Bronchial epithelial cell (primary cell): Measurements from ENCODE around the gene RHOC. TPM values are rescaled to one million over a fixed set of nuclear protein-coding genes. Genes with fewer than 3 reads are reported as not detected.

ENCODE experiments used
- DNase-seq: peaks from one replicate; pipeline ENCODE4 v3.0.0-alpha.2; 2010; ENCODE audit warnings: low read depth
- FAIRE-seq: peaks from 2 replicates; lab custom pipeline; 2011; peaks lifted over from hg19 to GRCh38; lab: Jason Lieb, UNC
- H3K27me3 ChIP-seq: 2 replicates; pipeline ENCODE4 v1.5.1; 2011; ENCODE audit warnings: low read length; ENCODE audit not compliant: control insufficient read depth, insufficient read depth
- H3K36me3 ChIP-seq: 2 replicates; pipeline ENCODE4 v1.5.1; 2011; ENCODE audit warnings: low read length; ENCODE audit not compliant: control insufficient read depth, insufficient read depth
- H3K4me3 ChIP-seq: 2 replicates; pipeline ENCODE4 v1.5.1; 2011; ENCODE audit warnings: mild to moderate bottlenecking, low read depth, low read length, control low read depth
- total RNA-seq: library from RNA; depleted of rRNA; stranded (reverse); fragments of >200 nt; gene quantifications from 2 replicates; pipeline ENCODE4 v1.2.1, GENCODE V29; 2014
- TF ChIP-seq, protein P1 (sequence below): IDR thresholded peaks from 2 replicates; pipeline ENCODE4 v1.5.1; 2011; ENCODE audit warnings: mild to moderate bottlenecking, moderate library complexity, low read length, control low read depth, inconsistent platforms; ENCODE audit not compliant: insufficient read depth, severe bottlenecking

The RHOC gene
- total RNA-seq, 1 donor from 2014 or later, result 469 TPM

DNA sequence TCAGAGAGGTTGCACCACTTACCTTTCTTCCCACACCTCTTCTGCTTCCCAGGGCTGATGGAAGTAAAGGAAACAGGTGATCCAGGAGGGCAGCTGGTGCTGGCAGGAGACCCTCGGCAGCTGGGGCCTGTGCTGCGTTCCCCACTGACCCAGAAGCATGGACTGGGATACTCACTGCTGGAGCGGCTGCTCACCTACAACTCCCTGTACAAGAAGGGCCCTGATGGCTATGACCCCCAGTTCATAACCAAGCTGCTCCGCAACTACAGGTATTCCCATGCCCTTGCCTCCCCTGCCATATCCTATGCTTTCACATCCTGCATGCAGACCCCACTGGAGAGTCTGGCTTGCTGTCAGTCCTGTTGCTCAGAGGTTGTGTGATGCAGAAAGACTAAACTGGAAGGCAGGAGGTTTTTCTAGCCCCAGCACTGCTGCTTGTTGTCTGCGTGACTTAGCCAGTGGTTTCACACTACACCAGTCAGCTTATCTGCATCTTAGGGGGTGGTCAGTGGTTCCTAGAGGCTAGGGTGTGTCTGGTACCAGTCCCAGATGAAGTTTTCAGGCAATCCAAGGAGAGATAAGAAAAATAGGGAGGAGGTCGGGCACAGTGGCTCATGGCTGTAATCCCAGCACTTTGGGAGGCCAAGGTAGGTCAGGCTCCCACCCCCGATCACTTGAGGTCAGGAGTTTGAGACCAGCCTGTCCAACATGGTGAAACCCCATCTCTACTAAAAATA, 10.2 kb downstream of the RHOC start:
- DNase-seq (no peak), FAIRE-seq (no peak)
- no peaks in the 10 kb centered on the region for H3K27me3 ChIP-seq
- H3K4me3 ChIP-seq, result no peak overlapping the region
- TF ChIP-seq, protein P1, sequence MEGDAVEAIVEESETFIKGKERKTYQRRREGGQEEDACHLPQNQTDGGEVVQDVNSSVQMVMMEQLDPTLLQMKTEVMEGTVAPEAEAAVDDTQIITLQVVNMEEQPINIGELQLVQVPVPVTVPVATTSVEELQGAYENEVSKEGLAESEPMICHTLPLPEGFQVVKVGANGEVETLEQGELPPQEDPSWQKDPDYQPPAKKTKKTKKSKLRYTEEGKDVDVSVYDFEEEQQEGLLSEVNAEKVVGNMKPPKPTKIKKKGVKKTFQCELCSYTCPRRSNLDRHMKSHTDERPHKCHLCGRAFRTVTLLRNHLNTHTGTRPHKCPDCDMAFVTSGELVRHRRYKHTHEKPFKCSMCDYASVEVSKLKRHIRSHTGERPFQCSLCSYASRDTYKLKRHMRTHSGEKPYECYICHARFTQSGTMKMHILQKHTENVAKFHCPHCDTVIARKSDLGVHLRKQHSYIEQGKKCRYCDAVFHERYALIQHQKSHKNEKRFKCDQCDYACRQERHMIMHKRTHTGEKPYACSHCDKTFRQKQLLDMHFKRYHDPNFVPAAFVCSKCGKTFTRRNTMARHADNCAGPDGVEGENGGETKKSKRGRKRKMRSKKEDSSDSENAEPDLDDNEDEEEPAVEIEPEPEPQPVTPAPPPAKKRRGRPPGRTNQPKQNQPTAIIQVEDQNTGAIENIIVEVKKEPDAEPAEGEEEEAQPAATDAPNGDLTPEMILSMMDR, result no peak
- peaks cover 45% of the 10 kb centered on the region for H3K36me3 ChIP-seq

DNA sequence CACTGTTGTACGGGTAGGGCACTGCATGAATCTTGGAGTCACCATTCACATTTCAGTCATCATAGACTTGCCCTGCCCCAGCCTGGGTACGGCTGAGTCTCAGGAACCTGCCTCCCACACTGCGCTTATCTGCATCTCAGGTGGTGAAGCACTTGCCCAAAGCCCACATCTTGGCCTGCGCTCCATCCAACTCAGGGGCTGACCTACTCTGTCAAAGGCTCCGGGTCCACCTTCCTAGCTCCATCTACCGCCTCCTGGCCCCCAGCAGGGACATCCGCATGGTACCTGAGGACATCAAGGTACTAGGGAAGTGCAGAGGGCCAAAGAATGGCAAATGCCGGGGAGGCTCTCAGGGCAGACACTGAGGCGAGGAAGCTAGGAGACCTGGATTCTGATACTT, 11.7 kb downstream of the RHOC start:
- Histone ChIP-seq H3K36me3 (peaks cover 36% of the 10 kb centered on the region), H3K27me3 (no peaks in the 10 kb centered on the region), H3K4me3 (no peak overlapping the region)
- no peak for DNase-seq
- TF ChIP-seq, protein P1, result no peak
- FAIRE-seq, result no peak

DNA sequence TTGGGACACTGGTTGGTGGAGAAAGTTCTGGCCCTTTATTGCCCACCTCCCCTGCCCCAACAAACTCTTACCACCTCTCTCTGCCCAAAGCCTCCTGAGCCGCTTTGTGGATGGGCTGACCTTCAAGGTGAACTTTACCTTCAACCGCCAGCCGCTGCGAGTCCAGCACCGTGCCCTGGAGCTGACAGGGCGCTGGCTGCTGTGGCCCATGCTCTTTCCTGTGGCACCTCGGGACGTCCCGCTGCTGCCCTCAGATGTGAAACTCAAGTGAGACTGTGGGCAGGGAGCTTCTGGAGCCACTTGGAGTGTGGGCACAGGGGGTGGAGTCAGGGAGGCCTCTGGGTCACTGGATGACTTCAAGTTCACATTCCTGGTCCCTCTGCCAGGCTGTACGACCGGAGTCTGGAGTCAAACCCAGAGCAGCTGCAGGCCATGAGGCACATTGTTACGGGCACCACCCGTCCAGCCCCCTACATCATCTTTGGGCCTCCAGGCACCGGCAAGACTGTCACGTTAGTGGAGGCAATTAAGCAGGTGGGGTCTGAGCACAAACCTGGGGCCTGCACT, 12.5 kb downstream of the RHOC start:
- DNase-seq (no peak), FAIRE-seq (no peak)
- no peak overlapping the region for H3K4me3 ChIP-seq
- H3K27me3 ChIP-seq, result no peaks in the 10 kb centered on the region
- TF ChIP-seq, protein P1, result no peak
- H3K36me3 ChIP-seq, result peaks cover 40% of the 10 kb centered on the region

DNA sequence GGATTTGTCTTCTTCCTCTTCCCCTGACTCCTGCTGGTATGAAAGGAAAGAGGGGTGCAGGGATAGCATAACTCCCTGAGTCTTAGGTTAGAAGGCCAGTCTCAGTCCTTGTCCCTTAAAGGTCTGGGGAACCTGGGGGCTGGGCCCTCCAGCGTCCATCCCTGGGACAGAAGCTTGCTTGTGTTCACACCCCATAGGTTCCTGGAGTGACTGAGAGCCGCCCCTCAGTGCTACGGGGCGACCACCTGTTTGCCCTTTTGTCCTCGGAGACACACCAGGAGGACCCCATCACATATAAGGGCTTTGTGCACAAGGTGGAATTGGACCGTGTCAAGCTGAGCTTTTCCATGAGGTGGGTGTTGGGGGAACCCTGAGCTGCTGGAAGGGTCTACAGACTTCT, 13.1 kb downstream of the RHOC start:
- H3K36me3 ChIP-seq, result peaks cover 43% of the 10 kb centered on the region
- no peak for FAIRE-seq
- TF ChIP-seq, protein P1, result no peak
- no peaks in the 10 kb centered on the region for H3K27me3 ChIP-seq
- no peak overlapping the region for H3K4me3 ChIP-seq
- DNase-seq, result no peak

DNA sequence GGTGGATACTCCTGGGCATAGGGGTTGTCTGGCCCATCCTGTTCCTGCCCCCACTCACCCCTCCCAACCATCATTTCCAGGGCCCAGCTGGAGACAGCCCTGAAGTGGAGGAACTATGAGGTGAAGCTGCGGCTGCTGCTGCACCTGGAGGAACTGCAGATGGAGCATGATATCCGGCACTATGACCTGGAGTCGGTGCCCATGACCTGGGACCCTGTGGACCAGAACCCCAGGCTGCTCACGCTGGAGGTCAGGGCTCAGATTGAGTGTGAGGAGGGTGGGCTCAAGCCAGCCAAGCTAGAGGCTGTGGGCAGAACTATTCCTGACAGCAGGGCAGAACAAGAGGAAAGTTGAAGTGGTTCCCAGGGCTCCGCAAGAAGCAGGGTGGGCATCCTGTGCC, 14.2 kb downstream of the RHOC start:
- H3K36me3 ChIP-seq, result peaks cover 37% of the 10 kb centered on the region
- no peaks in the 10 kb centered on the region for H3K27me3 ChIP-seq
- TF ChIP-seq, protein P1, result no peak
- no peak for FAIRE-seq
- no peak overlapping the region for H3K4me3 ChIP-seq
- DNase-seq, result no peak

DNA sequence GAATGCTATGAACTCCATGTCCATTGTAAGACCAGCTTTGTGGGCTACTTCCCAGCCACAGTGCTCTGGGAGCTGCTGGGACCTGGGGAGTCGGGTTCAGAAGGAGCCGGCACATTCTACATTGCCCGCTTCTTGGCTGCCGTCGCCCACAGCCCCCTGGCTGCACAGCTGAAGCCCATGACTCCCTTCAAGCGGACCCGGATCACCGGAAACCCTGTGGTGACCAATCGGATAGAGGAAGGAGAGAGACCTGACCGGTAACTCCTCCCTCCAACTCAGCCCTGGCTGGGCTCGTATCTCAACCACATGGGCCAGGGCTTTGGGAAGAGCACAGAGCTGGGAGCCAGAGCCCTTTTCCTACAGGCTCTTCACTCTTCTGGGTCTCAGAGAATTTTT, 17.1 kb downstream of the RHOC start:
- Histone ChIP-seq H3K27me3 (no peaks in the 10 kb centered on the region), H3K36me3 (peaks cover 29% of the 10 kb centered on the region), H3K4me3 (no peak overlapping the region)
- TF ChIP-seq, protein P1, result no peak
- DNase-seq, result no peak
- FAIRE-seq, result no peak
